Measurements from ENCODE around the gene TUT4.

DNA sequence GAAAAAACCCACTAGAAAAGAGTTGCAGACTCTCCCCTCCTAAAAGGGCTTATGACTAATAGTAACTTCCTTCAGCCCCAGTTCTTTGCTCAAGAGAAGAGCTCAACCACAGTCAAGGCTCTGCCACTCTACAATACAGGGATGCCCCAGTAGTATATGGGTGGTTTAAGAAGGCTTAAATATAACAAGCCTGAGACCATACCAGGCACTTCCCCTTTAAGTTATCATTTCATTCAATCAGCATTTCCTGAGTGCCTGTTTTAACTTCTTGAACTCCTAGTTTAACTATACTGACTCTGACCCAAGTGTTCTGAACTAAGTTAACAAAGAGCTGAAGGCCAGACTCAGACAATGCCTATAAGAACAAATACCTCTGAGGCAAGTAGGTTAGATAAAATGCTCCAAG is 128.7 kb downstream of the TUT4 start:
- TF ChIP-seq CTCF (IDR thresholded peaks at IDR 0.05; ENCODE audit: low read length) (no peak), EZH2 (IDR thresholded peaks at IDR 0.05; ENCODE audit: borderline replicate concordance, low read length) (no peak)
